GM21619 (cell line): Measurements from ENCODE around the gene WDR1.
"Not testable (repeated sequence)": the region's sequence is repeated elsewhere in the genome, so short reads cannot be mapped to it uniquely, and the experiment has no call there.

Experiments
- ATAC-seq: cut with Tn5 transposase; IDR thresholded peaks from one replicate; pipeline ENCODE4 v1.9.1; 2021; ENCODE audit not compliant: unreplicated experiment

WDR1 gene

GRCh38 chr4:10131202-10131601, 14.6 kb upstream of the WDR1 start:
- ATAC-seq: no peak

DNA sequence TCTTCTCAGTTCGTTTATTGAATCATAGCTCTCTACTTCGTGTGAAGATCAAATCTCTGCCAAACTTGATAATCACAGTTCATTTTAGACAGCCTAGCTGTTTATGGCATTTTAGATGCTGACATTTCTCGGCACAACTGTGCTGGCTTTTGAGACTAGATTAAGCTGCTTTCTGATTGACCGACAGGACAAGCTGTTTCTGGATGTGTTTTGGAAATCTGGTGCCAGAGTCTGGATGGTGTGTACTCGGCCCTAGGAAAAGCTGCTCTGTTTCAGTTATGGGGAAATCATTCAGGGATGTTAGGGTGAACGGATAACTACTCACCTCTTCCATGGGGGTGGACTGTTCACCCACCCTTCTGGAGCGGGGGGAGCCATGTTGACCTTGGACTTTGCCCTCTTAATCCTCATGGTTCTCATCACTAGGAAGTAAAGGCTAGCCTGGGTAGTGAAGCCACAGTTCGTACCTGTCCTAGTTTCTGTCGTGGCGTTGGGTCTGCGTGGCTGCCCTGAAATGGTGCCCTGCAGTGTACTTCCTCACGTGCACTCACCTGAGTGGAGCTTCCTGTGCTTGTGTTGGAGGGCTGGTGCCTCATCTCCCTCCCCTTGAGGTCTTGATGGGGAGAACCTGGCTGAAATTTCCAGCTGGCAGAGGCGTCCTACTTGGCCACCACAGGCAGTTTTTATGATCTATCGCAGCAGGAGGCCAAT, 13.7 kb upstream of the WDR1 start:
- no peak for ATAC-seq

- ATAC-seq: no peak
Measured at GRCh38 chr4:10129196-10130177, 12.9 kb upstream of the WDR1 start.

GRCh38 chr4:10128761-10129160, 12.2 kb upstream of the WDR1 start:
- no peak for ATAC-seq

GRCh38 chr4:10127531-10127930, 10.9 kb upstream of the WDR1 start:
- ATAC-seq: not testable (repeated sequence)

- ATAC-seq: no peak
Measured at GRCh38 chr4:10124167-10124930, 7.8 kb upstream of the WDR1 start.

DNA sequence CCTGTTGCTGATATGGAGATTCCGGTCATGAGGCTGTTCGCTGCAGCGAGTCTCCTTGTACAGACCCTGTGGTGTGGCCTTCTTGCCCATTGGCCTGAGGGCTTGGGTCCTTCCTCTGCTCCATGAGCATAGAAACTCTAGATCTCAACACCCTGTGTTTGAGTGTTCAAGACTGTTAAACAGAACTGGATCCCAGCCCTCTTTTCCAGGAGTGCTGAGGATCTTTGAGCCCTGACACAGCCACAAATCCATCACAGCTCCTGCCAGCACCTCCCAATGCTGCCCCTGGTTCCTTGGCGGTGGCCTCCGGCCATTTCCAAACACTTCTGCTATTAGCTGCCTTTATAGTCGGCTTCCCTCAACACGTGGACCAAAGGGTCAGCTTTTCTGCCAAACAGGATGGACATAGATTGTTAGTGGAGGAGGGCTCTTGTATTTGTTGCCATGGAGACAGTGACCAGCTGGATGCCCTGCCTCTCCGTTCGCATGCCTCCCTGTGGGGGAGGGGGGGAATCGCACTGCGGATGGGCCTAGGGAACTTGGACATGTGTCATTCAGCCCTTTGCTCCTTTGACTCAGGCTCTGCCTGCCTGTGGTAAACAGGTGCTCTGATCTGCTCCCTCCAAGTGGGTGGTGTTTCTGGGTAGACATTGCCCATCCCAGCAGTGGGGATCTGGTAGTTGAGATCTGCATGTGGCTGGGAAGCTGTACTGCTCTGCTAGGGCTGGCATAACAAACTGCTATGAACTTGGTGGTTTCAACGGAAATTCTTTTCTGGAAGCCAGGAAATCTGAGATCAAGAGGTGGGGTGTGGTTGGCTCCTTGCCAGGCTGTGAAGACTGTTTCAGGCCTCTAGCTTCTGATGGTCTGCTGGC, 6.9 kb upstream of the WDR1 start:
- ATAC-seq: no peak

DNA sequence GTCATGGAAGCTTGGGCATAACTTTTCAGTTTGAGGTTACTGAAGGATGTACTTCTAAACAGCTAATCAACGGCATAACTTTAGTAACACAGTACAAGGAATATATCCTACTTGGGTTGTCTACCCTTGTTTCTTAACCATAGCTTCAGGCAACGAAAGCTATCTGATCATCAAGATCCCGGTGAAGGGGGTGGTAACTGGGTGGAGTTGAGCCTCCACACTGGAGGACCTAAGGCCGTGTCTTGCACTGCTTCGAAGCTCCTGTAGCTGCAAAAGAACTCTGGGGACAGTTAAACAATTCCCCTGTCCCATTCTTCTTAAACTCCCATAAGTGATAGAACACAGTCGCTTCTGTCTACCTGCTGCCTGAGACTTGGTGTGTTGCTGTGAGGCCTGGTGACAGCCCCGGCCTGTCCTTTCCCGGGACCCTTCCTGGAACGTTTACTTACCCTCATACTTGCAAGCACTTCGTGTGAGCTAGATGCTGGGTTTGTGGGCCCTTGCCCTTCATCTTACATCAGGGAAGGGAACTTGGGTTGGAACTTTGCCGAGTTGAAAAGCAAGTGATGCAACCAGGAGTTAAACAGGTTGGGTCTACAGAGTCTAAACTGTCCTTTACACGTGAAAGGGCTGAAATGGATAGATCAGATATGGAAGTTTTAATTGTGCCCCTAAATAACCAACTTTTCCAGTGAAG, 5.8 kb upstream of the WDR1 start:
- no peak for ATAC-seq

DNA sequence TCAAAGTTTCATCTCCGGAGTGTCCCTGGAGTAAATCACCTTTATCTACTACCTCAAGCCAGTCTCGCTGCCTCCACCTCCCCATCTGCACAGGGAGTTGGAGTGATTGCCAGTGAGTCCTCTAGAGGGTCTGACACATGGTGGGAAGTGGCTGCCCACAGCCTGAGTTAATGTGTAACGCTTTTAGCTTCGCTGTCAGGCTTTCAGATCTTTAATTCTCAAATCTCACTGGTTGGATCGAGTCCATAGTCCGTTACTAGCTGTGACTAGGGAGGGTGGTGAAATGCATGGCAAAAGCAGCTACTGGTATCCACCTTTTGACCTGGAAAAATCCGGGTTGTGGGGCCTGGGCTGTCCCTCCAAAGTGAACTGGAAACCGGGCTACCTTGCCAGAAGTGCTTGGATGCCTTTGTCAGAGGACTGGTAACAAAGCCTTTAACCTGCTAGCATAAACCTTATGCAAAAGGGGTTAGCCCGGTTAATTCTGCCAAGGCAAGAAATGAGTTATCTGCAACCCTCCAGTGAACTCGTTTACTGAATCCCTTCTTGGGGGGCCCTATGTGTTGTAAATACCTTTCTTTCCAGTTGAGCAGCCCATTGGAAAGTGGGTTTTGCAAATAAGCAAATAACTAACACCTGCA, 5.1 kb upstream of the WDR1 start:
- ATAC-seq: no peak

DNA sequence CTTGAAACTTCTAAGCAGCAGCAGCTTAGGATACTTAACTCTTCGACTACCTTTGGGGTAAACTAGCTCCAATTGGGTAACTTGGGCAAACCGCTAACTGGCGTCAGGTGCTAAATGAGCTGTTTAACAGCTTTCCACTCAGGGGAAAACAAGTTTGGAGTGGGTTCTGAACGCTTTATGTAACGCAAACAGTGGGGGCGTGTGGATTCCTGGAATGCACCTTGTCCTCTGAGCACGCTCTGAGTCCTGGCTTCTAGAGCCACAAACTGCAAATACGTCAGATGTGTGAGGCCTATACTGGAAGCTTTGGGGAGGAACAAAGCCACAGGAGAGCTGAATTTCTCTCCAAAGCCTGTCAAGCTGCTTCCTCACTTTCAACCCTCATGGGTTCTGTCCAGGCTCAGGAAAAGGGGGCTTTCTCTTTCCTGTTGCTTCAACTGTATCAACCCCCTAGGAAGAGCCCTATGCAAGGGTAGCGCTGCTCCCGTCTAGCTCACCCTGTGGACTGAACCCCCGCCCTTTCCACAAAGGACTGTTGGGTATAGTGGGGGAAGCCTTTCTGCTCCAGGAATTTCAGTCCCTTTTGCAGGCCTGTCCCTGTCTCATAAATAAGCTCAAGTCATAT, 4.5 kb upstream of the WDR1 start:
- ATAC-seq: no peak

- no peak for ATAC-seq
Measured at GRCh38 chr4:10119773-10120172, 3.2 kb upstream of the WDR1 start.

DNA sequence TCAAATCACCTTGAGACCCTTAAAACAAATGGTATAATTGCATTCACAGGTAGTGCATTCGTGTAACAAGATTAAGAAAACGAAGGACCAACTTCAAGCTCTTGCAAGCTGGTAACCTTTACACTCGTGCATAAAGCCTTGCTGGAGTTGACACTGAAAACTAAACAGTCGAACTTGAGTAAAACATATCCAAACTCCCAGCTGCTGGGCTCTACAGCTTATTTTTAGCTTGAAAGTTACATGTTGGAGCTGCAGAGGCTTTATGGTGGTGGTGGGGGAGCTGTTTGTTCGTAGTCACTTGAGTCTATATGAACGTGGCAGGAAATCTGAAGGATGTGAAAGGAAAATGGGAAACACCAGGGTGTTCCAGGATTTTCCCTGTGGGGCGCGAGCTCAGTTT, 2.7 kb upstream of the WDR1 start:
- no peak for ATAC-seq

DNA sequence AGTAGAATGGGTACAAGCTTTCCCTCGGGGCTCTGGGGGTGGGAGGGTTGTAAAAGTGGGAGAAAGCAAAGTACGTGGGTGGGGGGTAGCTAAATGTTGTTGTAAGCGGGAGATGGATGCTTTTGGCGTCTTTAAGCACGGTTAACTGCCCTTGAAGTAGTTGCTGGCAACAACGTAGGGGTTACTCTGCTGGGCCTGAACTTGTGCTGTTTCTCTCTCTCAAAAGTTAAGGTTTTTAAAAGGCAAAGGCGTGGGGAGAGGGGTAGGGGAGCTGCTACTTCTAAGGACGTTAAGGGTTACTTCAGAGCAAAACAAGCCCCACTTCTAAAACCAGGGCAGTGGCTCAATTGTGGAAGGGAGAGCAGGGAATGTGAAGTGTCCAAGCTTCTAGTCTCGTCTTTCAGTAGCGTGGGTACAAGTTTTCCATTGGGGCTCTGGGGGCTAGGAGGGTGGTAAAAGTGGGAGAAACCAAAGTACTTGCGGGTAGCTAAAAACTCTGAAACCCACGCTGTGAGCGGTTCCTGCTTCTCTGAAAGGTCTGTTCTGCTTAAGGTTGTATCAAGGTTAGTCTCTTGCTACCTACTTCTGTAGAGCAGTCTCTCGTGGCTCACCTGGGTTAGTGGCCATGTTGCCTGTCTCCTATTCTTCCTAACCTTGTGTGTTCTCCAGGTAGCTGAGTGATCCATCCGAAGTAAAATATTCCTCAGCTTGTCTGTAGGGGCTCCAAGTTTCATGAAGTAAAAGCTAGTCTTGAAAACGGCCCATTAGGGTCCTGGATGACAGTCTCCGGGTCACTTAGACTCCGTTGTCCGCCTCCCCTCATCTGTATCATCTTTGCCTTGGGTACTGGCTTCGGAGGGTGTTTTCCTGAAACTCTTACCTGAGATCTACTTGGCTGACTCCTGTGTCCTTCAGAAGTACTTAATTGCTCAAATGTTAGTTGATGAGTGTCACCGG, 1.7 kb upstream of the WDR1 start:
- ATAC-seq: no peak

GRCh38 chr4:10117359-10118047, 904 bp upstream of the WDR1 start:
- no peak for ATAC-seq

DNA sequence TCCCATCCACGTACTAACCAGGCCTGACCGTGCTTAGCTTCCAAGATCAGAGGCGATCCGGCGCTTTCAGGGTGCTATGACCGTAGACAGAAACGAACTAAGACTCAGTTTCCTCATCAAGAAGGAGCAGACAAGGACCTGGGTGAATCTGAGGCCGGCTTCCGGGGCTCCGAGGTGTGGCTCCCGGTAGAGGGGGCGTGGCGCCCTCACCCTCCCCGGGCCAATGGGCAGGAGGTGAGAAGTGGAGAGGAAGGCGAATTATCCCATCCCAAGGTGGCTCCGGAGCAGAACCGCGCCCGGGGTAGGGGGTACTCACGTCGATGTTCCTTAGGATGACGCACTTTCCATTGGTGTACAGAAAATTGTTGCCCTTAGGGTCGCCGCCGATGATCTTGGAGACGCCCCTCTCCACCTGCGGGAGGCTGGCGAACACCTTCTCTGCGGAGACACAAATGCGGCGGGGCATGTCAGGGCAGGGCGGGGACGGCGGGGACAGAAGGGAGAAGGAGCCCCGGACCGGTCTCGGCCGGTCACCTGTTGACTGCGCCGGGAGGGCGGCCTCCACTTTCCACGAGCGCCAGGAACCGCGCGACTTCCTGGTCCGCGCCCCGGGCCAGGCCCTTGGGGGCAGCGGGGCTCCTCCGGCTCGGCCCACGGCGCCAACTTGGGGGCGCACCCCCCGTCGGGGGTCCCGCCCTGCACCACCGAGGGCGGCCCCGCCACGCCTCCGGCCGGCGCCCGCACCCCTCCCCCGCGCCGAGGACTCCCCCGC, 616 bp downstream of the WDR1 start:
- peak; percentile 35 for ATAC-seq

DNA sequence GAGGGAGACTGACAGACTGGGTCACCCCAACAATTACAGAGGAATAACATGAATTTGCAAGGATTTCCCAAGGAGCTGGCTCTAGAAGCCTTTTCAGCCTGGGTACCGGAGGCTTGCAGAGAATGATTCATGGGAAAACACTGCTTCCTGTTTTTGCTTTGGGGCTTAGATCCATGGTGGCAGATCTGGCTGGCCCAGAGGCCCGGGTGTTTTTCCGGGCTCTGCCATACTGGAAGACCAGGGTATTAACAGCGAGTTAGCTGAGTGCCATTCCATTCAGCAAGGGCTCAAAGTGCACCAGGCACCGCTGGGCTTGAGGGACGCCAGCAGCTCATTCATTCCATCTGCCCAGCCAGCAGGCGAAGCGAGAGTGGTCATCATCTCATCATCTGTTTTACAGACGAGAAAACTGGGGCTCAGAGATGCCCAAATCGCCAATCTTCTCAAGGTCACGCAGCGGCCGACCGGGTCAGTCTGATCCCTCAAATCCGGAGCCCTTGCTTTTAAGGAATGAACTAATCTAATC, 1.3 kb downstream of the WDR1 start:
- no peak for ATAC-seq
